Liver (tissue), 3 donors: ENCODE measurements around the gene RRP12.

Experiments used
- ATF3 ChIP-seq: IDR thresholded peaks from 2 replicates; pipeline ENCODE4 v1.6.1; 2016; ENCODE audit warnings: antibody characterized with exemption
- CTCF ChIP-seq: fragments of 150-350 bp; IDR thresholded peaks from 2 replicates; pipeline ENCODE4 v1.5.1; 2017; ENCODE audit warnings: improper control_type of control experiment, low read depth, low read length; ENCODE audit not compliant: missing input control
- EGR1 ChIP-seq, 2 donors: IDR thresholded peaks; 2 replicates each; pipeline ENCODE4 v1.6.1; 2016 to 2018; ENCODE audit warnings: antibody characterized with exemption in 2 of 2, low read depth in 2 of 2
- GABPA ChIP-seq, 2 donors: IDR thresholded peaks in 1 of 2; conservative IDR thresholded peaks in 1 of 2; 2 replicates each; pipeline ENCODE4 v1.6.1; 2016; ENCODE audit warnings: antibody characterized with exemption in 2 of 2, mild to moderate bottlenecking in 1 of 2, moderate library complexity in 1 of 2
- HNF4G ChIP-seq: IDR thresholded peaks from 2 replicates; pipeline ENCODE4 v1.6.1; 2016; ENCODE audit warnings: antibody characterized with exemption
- MAX ChIP-seq: IDR thresholded peaks from 2 replicates; pipeline ENCODE4 v1.6.1; 2016; ENCODE audit warnings: antibody characterized with exemption
- REST ChIP-seq: IDR thresholded peaks from 2 replicates; pipeline ENCODE4 v1.6.1; 2016; ENCODE audit warnings: antibody characterized with exemption, mild to moderate bottlenecking
- donor health status: healthy.
- donor health status: healthy.

GRCh38 chr10:97434557-97434956, 33.4 kb upstream of the RRP12 start:
- TF ChIP-seq CTCF, result no peak
- no peak for TF ChIP-seq GABPA (IDR thresholded peaks at IDR 0.05 in 1 of 2, conservative IDR thresholded peaks at IDR 0.05 in 1 of 2)
- TF ChIP-seq MAX, result no peak
- TF ChIP-seq ATF3, result no peak
- no peak for TF ChIP-seq REST
- no peak for TF ChIP-seq HNF4G
- no peak for TF ChIP-seq EGR1 (IDR thresholded peaks at IDR 0.05; ENCODE audit: low read depth in 2 of 2)
